Transverse colon (tissue), 3 donors: ENCODE measurements around the gene FBXL4.

Experiments
- CTCF ChIP-seq, 5 experiments: fragments of 200-600 bp in 3 of 5; fragments of 450-650 bp in 2 of 5; sonication (generic) in 3 of 5; IDR thresholded peaks; 1 replicate in 2 of 5; 2 replicates in 3 of 5; pipeline ENCODE4 v1.5.1; 2016 to 2017; ENCODE audit warnings: antibody characterized with exemption in 5 of 5, inconsistent platforms in 3 of 5, mild to moderate bottlenecking in 2 of 5, moderate library complexity in 1 of 5
- POLR2A ChIP-seq: fragments of 450-650 bp; IDR thresholded peaks from one replicate; pipeline ENCODE4 v1.6.1; 2016; ENCODE audit warnings: antibody characterized with exemption, mild to moderate bottlenecking, moderate library complexity

- TF ChIP-seq CTCF (IDR thresholded peaks at IDR 0.05) (no peak), POLR2A (no peak)
These were observed 9.7 kb upstream of the FBXL4 start for GRCh38 chr6:98957450-98957849.
